ENCODE data around the gene MDM1. TPM values are rescaled to one million over a fixed set of nuclear protein-coding genes. Genes with fewer than 3 reads are reported as not detected.
A peak's percentile ranks its signal among the peaks of the same experiment; 100 is the strongest.

Gene MDM1
- total RNA-seq, 2 donors from 2014 or later, result 8.6 to 10.2 TPM

DNA sequence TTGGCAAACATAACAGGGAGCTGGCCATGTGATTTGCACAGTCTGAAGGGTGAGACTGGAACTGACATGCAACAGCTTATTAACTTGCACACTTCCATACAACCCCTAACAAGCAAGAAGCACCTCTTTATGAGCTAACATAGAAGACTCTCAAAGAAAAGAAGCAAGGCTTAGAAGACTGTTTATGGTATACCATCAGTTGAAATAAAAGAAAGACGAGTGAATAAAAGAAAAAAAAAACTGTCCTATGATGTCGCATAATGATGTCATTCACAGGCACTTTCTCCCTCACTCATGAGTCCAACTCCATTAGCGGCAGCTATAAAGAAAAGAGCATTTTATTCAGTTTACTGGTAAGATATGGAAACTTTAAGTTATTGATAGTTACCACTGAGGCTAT is 3.3 kb upstream of the MDM1 start:
- DNase-seq, result no peak
- intact Hi-C loops (cut with DNase I), result no loop called here
- no peak for ATAC-seq

DNA sequence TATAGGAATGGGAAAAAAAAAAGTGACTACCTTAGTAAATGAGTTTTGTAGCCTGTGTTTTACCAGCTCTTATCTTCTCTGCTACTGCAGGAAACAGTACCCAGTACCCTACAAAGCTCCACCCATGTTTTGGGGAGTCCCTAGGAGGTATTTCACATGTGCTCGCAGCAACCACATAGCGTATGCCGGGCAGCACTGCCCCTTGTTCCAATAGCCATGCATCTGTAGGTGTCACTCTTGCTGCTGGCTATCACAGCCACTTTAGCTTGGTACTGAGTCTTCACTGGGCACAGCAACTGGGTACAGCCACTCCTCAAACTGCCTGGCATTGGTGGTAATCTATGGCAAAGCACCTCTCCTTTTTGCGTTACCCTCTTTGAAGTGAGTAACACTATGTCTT is 2.0 kb upstream of the MDM1 start:
- DNase-seq, result no peak
- ATAC-seq, result peak in 1 of 2 donors; percentile 8
- intact Hi-C loops (cut with DNase I), result no loop called here

DNA sequence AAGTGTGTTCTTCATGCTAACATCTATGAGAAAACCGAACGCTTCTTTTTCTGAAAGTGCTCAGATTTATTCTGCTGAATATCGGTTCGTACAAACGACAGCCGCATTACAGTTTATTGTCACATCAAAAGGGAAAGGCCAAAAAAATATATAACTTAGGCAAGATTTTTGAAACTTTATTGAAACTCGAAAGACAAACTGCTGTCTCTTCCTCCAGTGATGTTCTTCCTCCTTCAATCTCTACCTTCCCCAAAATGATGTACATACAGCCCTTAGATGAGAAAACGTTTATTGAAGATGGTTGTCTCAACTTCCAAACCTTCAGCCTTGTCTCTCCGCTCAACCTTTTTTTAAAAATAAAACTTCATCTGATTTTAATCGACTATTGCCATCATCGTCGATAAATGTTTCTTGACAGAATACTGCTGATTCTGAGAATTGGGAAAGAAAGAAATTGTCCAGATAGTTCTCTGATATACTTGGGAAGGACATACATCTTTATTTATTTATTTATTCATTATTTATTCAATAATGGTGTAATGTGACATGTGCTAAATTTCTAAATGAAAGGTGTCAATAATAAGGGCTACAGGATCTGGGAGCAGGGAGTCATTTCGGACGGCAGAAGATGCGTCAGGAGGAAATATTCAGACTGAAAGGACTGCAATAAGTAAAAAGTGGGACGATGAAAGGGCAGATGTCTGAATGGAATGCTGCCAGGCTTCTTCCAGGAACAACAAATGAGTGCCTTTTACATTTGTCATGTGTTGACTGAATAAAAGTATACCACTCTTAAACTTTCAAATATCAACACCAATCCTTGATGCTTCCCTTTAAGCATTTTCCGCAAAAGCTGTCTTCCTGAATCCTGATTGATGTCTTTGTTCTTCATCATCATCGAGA is 817 bp upstream of the MDM1 start:
- DNase-seq (no peak), ATAC-seq (no peak)
- intact Hi-C loops (cut with DNase I), result no loop called here

DNA sequence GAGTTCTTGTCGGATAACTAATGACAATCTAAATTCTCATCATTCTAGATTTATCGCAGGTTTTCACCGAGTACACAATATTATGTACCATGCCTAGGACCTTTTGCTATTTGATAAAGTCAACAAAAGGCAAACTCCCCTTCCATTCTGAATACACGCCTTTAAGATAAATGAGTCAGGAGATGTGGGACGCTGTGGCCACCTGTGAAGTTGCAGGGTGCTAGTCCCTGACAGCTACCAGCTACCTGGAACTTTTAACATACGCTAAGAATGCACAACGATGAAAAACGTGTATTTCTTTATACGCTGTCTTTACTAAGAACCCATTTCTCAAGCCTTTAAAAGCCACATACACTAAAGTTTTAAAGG is 678 bp downstream of the MDM1 start:
- intact Hi-C loops (cut with DNase I), result no loop called here
- ATAC-seq (no peak), DNase-seq (no peak)

DNA sequence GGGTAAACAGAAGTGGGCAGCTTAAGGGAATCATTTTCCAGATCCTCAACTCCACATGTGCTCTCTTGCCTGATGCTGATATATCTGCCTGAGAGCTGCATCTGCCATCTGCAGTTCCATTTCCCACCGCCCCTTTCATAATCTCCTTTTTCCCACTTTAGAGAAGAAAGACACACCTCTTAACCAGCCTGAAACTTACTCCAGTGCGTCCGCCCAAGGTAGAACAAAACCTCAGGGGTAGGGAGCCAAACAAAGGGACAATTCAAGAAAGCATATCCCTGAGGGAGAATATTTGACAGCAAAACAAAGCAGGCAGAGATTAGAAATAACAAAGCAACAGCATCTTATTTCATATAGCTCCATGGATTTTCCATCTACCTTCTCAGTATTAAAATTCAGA is 4.3 kb downstream of the MDM1 start:
- DNase-seq, result no peak
- ATAC-seq, result no peak
- intact Hi-C loops (cut with DNase I), result no loop called here

DNA sequence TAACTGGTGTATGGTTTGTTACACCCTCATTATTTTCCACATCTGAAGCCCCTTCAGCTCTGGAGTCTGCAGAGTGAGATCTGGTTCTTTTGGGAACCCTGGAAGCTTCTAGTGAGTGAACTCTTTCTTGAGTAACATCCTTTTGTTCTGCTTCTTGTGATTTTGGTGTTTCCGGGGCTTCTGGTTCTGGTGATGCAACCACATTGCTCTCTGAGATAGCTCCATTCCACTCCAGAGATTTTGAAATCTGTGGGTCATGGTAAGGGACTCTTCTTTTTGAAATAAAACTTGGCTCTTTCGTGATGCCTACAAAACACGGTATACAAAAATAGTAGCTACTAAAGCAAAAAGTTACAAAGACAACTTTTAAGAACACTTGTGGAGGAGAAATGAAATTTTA is 5.4 kb downstream of the MDM1 start:
- DNase-seq (no peak), ATAC-seq (no peak)
- intact Hi-C loops (cut with DNase I), result no loop called here

DNA sequence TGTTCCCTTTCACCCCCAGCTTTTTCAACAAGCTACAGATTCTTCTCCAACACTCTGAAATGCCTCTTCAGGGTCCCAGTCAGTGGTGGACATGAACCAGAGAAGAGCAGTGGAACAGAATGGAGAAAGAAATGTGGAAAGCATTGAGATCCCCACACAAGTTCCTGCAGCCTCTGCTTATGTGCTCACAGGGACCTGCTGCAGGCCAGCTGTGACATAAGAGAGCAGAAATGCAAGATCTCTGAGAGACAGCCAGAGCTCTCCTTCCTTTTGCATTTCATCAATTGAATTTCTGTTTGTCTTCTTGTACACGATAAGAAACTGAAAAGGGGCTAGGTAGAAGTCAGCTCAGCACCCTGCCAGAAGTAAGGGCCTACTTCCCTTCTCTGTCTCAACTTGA is 6.2 kb downstream of the MDM1 start:
- DNase-seq, result no peak
- no peak for ATAC-seq
- intact Hi-C loops (cut with DNase I), result no loop called here

DNA sequence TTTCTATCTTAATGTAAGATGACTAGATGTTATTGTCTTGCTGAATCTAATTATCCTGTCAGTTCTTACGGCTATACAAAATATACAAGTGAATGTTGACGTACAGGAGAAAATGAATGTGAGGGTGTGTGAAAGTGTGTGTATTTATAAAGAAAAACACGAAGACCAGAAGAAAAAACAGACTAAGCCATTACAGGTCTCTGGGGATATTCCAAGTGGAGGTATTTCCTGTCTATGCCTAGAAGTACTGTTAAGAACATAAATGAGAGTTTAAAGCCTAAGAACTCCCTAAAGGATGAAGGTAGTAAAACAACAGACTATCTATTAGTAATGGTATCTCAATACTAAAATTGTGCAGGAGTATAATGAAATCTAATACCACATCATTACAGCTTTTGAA is 7.6 kb downstream of the MDM1 start:
- intact Hi-C loops (cut with DNase I), result no loop called here
- DNase-seq, result no peak
- no peak for ATAC-seq

DNA sequence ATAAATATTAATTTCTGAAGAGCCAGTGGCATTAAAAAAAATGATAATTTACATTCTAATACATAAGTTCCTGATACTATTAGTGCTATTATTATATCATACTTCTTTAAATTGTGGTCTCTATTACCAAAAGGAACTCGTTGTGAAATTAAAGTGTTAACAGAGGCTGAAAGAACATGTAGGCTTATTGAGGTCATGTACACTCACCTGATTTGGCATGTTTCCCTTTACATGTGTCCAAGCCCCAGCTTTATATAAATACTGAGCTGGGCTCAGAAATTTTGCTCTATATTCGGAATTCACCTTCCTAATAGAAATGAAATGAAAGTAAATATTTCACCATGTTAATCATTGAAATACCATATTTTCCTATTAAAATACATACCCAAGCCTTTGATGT is 11.0 kb downstream of the MDM1 start:
- ATAC-seq, result no peak
- intact Hi-C loops (cut with DNase I), result no loop called here

DNA sequence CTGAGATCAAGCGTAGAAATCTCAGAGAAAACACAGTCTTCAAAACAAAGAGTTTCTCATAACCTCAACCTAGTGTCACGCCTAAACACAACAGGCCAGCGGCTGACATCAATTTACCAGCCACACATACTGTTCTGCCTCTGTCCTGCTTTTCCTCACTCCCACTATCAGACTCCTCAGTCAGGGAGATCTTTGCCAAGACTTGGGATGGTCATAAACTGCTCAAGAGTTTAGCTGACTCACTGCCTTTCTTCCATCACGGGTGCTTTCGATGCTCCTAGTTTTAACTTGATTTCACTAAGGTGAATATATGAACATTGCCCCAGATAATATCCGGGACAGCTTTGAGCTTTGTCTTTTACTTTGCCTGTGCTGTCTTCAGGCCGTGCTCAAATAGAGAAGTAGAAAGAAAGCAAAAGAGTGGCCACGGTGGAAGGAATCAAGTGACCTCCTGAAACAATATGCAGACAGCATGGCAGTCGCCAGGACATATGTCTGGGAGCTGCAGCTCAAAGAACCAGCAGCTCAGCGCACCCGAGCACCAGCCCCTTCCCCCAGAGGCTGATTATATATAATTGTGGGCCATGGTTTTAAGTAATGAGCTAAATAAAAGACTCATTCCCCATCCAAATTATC is 12.1 kb downstream of the MDM1 start:
- ATAC-seq (peak; percentile 89 to 98), DNase-seq (peak; percentile 22)
- intact Hi-C loops (cut with DNase I), result loop anchor here (5.0 kb wide), 2 partner anchors 98 to 278 kb away; no protein-coding TSS in a partner anchor

More for the DNA sequence above, 11.0 kb downstream of the MDM1 start:
- no peak for DNase-seq

DNA sequence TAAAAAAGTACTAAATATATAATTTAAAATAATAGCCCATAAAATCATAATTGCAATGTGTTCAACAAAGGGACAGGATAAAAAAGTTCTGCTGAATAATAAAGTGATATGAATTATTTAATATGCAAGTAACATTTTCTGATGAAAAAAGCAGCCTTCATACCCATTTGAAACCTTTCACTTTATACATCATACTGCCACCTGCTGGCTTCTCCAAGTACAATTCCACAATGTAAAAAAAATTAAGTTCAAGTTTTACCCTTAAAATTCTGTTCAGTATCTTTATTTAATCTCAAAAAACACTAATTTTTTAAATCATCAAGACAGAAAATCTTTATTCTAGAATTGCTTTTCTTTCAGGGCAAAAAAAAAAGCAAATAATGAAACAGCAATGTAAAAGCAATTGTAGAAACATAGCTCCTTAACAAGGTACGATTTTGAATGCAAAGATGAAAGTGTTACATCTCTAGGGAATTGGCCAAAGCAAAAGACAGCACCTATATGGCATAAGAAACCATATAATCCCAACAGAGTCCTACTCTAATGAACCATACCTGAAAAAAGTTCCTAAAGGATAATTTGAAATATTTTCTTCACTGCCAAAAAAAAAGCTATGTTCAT is 15.0 kb downstream of the MDM1 start:
- DNase-seq (peak; percentile 31), ATAC-seq (no peak)
- intact Hi-C loops (cut with DNase I), result loop anchor here (1.0 to 5.0 kb wide), 3 partner anchors 94 to 275 kb away; no protein-coding TSS in a partner anchor

DNA sequence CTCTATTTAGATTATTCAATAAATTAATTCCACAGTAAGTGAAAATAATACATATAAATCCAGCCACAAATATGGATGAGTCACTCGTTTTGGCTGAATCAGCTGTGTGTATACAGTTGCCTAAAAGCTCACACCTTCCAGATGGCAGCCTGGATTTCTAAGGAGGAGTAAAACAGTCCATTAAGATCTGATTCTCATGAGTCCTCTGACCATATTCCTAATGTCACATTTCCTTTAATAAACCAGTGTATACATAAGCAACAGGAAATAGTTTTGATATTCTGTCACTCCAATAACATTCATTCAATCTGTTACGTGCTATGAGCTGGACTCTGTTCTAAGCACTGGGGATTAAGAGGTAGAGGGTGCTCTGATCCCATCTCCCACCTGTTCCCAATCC is 21.8 kb downstream of the MDM1 start:
- ATAC-seq, result no peak
- intact Hi-C loops (cut with DNase I), result no loop called here
- DNase-seq, result no peak

DNA sequence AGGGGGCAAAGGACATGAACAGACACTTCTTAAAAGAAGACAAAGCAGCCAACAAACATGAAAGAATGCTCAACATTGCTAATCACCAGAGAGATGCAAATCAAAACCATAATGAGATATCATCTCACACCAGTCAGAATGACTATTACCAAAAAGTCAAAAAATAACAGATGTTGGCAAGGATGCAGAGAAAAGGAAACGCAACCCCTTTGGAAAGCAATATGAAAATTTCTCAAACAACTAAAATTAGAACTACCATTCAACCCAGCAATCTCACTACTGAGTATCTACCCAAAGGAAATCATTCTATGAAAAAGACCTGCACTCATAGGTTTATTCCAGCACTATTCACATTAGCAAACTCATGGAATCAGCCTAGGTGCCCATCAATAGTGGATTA is 25.6 kb downstream of the MDM1 start:
- DNase-seq (no peak), ATAC-seq (no peak)
- intact Hi-C loops (cut with DNase I), result no loop called here

DNA sequence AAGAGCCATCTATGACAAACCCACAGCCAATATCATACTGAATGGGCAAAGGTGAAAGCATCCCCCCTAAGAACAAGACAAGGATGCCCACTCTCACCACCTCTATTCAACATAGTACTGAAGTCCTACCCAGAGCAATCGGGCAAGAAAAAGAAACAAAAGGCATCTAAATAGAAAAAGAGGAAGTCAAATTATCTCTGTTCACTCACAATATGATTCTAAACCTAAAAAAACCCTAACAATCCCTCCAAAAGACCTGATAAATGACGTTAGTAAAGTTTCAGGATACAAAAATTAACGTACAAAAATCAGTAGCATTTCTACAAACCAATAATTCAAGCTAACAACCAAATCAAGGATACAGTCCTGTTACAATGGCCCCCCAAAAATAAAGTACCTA is 26.9 kb downstream of the MDM1 start:
- DNase-seq (no peak), ATAC-seq (no peak)
- intact Hi-C loops (cut with DNase I), result no loop called here

DNA sequence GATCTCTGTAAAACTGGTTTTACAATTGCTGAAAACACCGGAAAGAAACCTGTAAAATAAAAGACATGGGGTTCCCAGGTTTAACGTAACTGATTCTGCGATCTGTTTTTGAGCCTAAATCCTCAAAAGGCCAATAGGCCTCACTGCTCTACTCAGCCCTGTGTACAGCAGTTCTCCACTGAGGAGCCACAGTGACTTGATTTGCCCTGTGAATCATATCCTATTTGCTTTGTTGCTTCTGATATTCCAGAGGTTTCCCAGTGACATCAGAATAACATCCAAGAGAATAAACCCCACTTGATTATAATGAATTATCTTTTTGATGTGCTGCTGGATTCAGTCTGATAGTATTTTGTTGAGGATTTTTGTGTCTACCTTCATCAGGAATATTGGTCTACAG is 27.5 kb downstream of the MDM1 start:
- no peak for ATAC-seq
- DNase-seq, result no peak
- intact Hi-C loops (cut with DNase I), result no loop called here

DNA sequence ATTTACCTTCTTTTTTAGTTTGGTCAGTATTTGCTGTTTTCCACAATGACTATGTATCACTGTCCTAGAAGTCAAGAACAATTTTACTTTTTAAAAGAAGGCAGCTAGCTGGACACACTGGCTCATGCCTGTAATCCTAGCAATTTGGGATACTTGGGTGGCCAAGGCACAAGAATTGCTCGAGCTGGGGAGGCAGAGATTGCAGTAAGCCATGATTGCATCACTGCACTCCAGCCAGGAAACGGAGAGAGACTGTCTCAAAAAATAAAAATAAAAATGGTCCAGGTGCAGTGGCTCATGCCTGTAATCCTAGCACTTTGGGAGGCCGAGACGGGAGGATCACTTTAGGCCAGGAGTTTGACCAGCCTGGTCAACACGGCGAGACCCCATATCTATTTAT is 28.3 kb downstream of the MDM1 start:
- intact Hi-C loops (cut with DNase I), result no loop called here
- peak; percentile 41 for DNase-seq
- ATAC-seq, result peak; percentile 41 to 63

DNA sequence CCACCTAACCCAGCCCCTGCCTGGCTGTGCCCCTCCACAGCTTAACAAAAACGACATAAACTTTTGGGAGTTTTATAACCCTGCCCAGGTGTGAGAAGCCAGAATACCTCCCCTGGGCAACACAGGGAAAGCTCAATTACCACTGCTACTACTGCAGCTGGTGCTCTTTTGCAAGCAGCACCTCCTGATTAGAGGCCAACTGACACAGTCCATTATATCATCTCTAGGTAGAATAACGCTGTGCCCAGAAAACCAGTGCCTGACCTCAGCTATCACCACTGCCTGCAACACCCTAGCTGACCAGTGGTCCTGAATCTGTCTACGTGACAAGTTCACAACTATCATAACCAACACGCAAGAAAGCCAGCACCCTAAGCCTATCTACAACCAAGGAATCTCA is 34.2 kb downstream of the MDM1 start:
- DNase-seq, result no peak
- ATAC-seq, result no peak
- intact Hi-C loops (cut with DNase I), result no loop called here

DNA sequence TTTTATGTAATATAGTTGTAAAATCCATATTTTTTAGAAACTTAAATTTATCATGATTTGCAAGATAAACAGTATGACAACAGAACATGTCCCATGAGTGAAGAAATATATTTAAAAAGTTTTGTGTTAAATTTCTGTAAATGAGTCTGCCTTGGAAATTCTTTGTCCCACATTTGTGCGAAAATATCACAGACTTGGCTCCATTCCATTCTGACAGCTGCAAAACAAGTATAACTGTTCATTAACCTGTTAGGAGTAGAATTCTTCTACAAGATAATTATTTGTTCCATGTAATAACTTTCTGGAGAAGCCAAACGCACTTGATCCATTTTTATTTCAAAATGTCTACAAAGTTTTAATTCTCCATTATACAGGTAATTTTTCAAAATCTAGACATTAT is 37.9 kb downstream of the MDM1 start:
- DNase-seq (no peak), ATAC-seq (no peak)
- intact Hi-C loops (cut with DNase I), result no loop called here

DNA sequence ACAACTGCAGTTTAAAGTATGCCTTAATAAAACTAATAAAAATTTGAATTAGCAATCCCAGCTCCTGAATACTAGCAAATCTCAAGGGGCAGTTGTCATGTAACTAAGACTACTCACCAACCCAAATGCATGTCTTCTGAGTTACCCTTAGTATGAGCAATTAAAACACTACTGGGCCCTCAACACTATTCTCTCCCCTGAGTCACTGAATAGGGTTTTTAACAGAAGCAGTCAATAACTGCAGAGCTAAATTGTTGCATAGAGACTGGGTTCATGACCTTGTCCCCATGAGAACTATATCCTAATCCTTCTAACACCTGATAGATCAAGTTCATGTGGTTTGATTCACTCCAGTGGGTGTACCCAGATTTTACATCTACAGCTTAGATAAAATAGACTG is 38.8 kb downstream of the MDM1 start:
- DNase-seq (no peak), ATAC-seq (no peak)
- intact Hi-C loops (cut with DNase I), result no loop called here

DNA sequence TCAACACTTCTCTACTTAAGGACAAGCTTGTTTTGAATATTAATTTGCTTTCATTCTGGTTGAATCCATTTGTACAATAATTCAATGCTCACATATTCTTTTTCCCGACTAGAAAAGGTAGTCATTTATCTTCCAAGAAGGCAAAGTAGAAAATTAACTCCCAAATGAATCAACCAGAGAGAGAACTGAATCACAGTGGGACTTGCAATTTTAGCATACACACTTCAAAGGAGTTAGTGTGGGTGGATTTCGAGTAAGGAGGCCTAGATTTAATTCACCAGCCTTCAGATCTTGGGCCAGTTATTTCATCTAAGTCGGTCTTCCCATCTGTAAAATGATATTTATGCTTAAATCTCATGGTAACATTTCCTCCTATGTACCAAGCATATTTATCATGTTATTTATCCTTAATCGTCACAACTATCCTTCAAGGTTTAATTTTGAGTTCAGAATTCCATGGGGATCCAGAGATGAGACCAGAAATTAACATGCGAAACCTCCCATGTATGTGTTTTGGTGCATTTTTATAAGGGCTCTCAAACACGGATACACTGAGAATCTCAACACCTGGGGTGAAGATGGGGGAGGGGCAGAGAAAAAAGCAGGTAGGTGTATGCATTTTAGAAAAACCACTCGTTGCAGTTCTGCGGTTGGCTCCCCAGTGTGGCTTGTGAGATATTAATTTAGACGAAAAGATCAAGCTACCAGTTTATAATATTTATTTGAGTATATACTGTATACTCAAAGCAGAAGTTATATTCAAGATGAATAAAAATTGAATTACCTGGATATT is 39.8 kb downstream of the MDM1 start:
- DNase-seq (no peak), ATAC-seq (no peak)
- intact Hi-C loops (cut with DNase I), result no loop called here
